GM04504 (cell line): ENCODE results near the gene CTSD.
A peak's percentile ranks its signal among the peaks of the same experiment; 100 is the strongest.

Source experiments
- DNase-seq: peaks from one replicate; pipeline ENCODE4 v3.0.0-alpha.2; 2012; ENCODE audit warnings: low read depth

Gene CTSD

GRCh38 chr11:1782831-1783724 lies 19.4 kb upstream of the CTSD start:
- no peak for DNase-seq

GRCh38 chr11:1782031-1782590 lies 18.4 kb upstream of the CTSD start:
- no peak for DNase-seq

- DNase-seq: no peak
Observed at GRCh38 chr11:1781593-1781975, 17.9 kb upstream of the CTSD start.

- DNase-seq: no peak
Observed at GRCh38 chr11:1780700-1781592, 17.2 kb upstream of the CTSD start.

GRCh38 chr11:1779806-1780699 lies 16.3 kb upstream of the CTSD start:
- DNase-seq: no peak

- no peak for DNase-seq
Observed at GRCh38 chr11:1779034-1779805, 15.5 kb upstream of the CTSD start.

- DNase-seq: no peak
Observed at GRCh38 chr11:1778141-1778911, 14.6 kb upstream of the CTSD start.

- no peak for DNase-seq
Observed at GRCh38 chr11:1777737-1778136, 14.0 kb upstream of the CTSD start.

- no peak for DNase-seq
Observed at GRCh38 chr11:1776944-1777715, 13.4 kb upstream of the CTSD start.

GRCh38 chr11:1776331-1776851 lies 12.7 kb upstream of the CTSD start:
- no peak for DNase-seq

- no peak for DNase-seq
Observed at GRCh38 chr11:1774886-1775285, 11.2 kb upstream of the CTSD start.

- no peak for DNase-seq
Observed at GRCh38 chr11:1773994-1774550, 10.3 kb upstream of the CTSD start.

GRCh38 chr11:1773131-1773993 lies 9.6 kb upstream of the CTSD start:
- no peak for DNase-seq

- DNase-seq: peak; percentile 80
Observed at GRCh38 chr11:1772270-1773130, 8.8 kb upstream of the CTSD start.

GRCh38 chr11:1771700-1772099 lies 8.0 kb upstream of the CTSD start:
- DNase-seq: no peak

- no peak for DNase-seq
Observed at GRCh38 chr11:1771273-1771672, 7.5 kb upstream of the CTSD start.

GRCh38 chr11:1770528-1770927 lies 6.8 kb upstream of the CTSD start:
- no peak for DNase-seq
